A549 treated with DMSO at 1 μM for 4 hours (cell line): Measurements from ENCODE around the gene EID3. TPM values are rescaled to one million over a fixed set of nuclear protein-coding genes. Genes with fewer than 3 reads are reported as not detected.

Experiments used
- total RNA-seq: library from RNA; stranded (reverse); fragments of 200-300 nt; extraction: Qiagen RNA extraction; gene quantifications from 5 replicates; pipeline ENCODE4 v1.2.3, GENCODE V29; 2022; ENCODE audit warnings: low read depth

EID3 gene
- 7.7 to 11.0 TPM (median 8.2 TPM) in 5 replicates for total RNA-seq

GRCh38 chr12:104303538-104304151 lies at the start of gene EID3:
TSS of gene EID3 (plus strand) at chr12:104303739. CDS start at chr12:104303935, 196 bp downstream.

Other genes starting within 250 kb of the EID3 start
- gene HCFC2, start 239.2 kb upstream of the EID3 start, total RNA-seq: 3.6 to 5.6 TPM (median 5.1 TPM) in 5 replicates
- gene NFYB, start 165.5 kb upstream of the EID3 start, total RNA-seq: 18.9 to 33.1 TPM (median 29.2 TPM) in 5 replicates
- gene TXNRD1, start 88.0 kb upstream of the EID3 start, total RNA-seq: 1,105 to 1,376 TPM (median 1,278 TPM) in 5 replicates
- 33.1 to 42.0 TPM (median 36.1 TPM) in 5 replicates for gene CHST11, start 153.2 kb downstream of the EID3 start, total RNA-seq